GM18867 (cell line): ENCODE data around the gene ALDH16A1.
A peak's percentile ranks its signal among the peaks of the same experiment; 100 is the strongest.

Source experiments
- ATAC-seq: cut with Tn5 transposase; IDR thresholded peaks from one replicate; pipeline ENCODE4 v1.9.1; 2021; ENCODE audit warnings: mild to moderate bottlenecking, moderate library complexity; ENCODE audit not compliant: unreplicated experiment

The ALDH16A1 gene

GRCh38 chr19:49487277-49488045, 34.4 kb downstream of the ALDH16A1 start, which contains the start of gene RPL13A:
Gene RPL13A (plus strand): TSS chr19:49487608. CDS start chr19:49487630, 22 bp downstream.
- peak; percentile 85 for ATAC-seq

- ATAC-seq, result no peak
Observed at GRCh38 chr19:49488046-49488862, 35.2 kb downstream of the ALDH16A1 start.

GRCh38 chr19:49488863-49489537, 36.0 kb downstream of the ALDH16A1 start:
- no peak for ATAC-seq

- ATAC-seq, result no peak
Observed at GRCh38 chr19:49489601-49490167, 36.7 kb downstream of the ALDH16A1 start.

GRCh38 chr19:49490287-49491029, 37.4 kb downstream of the ALDH16A1 start:
- no peak for ATAC-seq

GRCh38 chr19:49491030-49491803, 38.2 kb downstream of the ALDH16A1 start:
- ATAC-seq, result no peak

GRCh38 chr19:49491804-49492572, 39.0 kb downstream of the ALDH16A1 start:
- no peak for ATAC-seq

- ATAC-seq, result no peak
Observed at GRCh38 chr19:49492573-49493405, 39.8 kb downstream of the ALDH16A1 start.

GRCh38 chr19:49496574-49497008, 43.6 kb downstream of the ALDH16A1 start:
- no peak for ATAC-seq

- no peak for ATAC-seq
Observed at GRCh38 chr19:49497047-49497788, 44.2 kb downstream of the ALDH16A1 start.

GRCh38 chr19:49497789-49498103, 44.7 kb downstream of the ALDH16A1 start:
- ATAC-seq, result no peak

- ATAC-seq, result no peak
Observed at GRCh38 chr19:49498475-49498874, 45.5 kb downstream of the ALDH16A1 start.

GRCh38 chr19:49499030-49499670, 46.1 kb downstream of the ALDH16A1 start:
- ATAC-seq, result no peak

GRCh38 chr19:49502866-49503581, 50.0 kb downstream of the ALDH16A1 start:
- no peak for ATAC-seq

GRCh38 chr19:49503582-49503962, 50.5 kb downstream of the ALDH16A1 start:
- ATAC-seq, result no peak

GRCh38 chr19:49506575-49507105, 53.6 kb downstream of the ALDH16A1 start:
- no peak for ATAC-seq
